Natural killer cell (primary cell): Measurements from ENCODE around the gene ERCC2. TPM values are rescaled to one million over a fixed set of nuclear protein-coding genes. Genes with fewer than 3 reads are reported as not detected.

Experiments
- ATAC-seq, 3 donors: fragments of 150-1000 bp in 2 of 3; fragments of 200-7000 bp in 1 of 3; cut with Tn5 transposase; 1 replicate in 1 of 3; 2 replicates in 2 of 3; pipeline ENCODE4 v1.10.0; 2021; ENCODE audit warnings: mild to moderate bottlenecking in 2 of 3, moderate library complexity in 2 of 3
- DNase-seq, 2 donors: peaks; one replicate each; pipeline versions ENCODE4 v3.0.0 to v3.0.0-alpha.2; 2013 to 2021; ENCODE audit warnings: mixed read lengths in 1 of 2
- H3K27ac ChIP-seq: one replicate; pipeline ENCODE4 v1.5.1; 2013; ENCODE audit warnings: mild to moderate bottlenecking, low read length
- H3K27me3 ChIP-seq: one replicate; pipeline ENCODE4 v1.6.1; 2013; ENCODE audit warnings: low read length; ENCODE audit not compliant: control insufficient read depth, insufficient read depth
- H3K36me3 ChIP-seq: one replicate; pipeline ENCODE4 v1.6.1; 2013; ENCODE audit warnings: low read length; ENCODE audit not compliant: control insufficient read depth, insufficient read depth
- H3K4me1 ChIP-seq: one replicate; pipeline ENCODE4 v1.6.1; 2013; ENCODE audit warnings: low read length; ENCODE audit not compliant: control insufficient read depth, insufficient read depth
- H3K4me3 ChIP-seq: one replicate; pipeline ENCODE4 v1.5.1; 2013; ENCODE audit warnings: low read length
- H3K9me3 ChIP-seq: one replicate; pipeline ENCODE4 v1.6.1; 2013; ENCODE audit warnings: low read length; ENCODE audit not compliant: control insufficient read depth, insufficient read depth
- H3K27ac Mint-ChIP-seq, 2 donors: one replicate each; pipeline ENCODE4 v1.8.0; 2022; ENCODE audit warnings: mild to moderate bottlenecking in 2 of 2, mixed read lengths in 2 of 2, moderate library complexity in 1 of 2
- H3K27me3 Mint-ChIP-seq, 2 donors: one replicate each; pipeline ENCODE4 v1.8.0; 2022; ENCODE audit warnings: low read depth in 2 of 2, mixed read lengths in 2 of 2
- H3K36me3 Mint-ChIP-seq: one replicate; pipeline ENCODE4 v1.8.0; 2022; ENCODE audit warnings: mixed read lengths
- H3K4me1 Mint-ChIP-seq, 2 donors: one replicate each; pipeline ENCODE4 v1.8.0; 2022; ENCODE audit warnings: mixed read lengths in 2 of 2
- H3K4me3 Mint-ChIP-seq: one replicate; pipeline ENCODE4 v1.8.0; 2022; ENCODE audit warnings: mild to moderate bottlenecking, moderate library complexity, mixed read lengths
- H3K9me3 Mint-ChIP-seq, 2 donors: one replicate each; pipeline ENCODE4 v1.8.0; 2022; ENCODE audit warnings: mixed read lengths in 2 of 2
- WGBS: methylation state at CpG from one replicate; pipeline ENCODE4 v1.1.7; 2013; ENCODE audit warnings: missing lambda C conversion rate; ENCODE audit not compliant: insufficient coverage; 5-methylcytosine and 5-hydroxymethylcytosine counted together
- intact Hi-C: fragments of 100-400 bp; cut with micrococcal nuclease; formaldehyde crosslinking; loops from one replicate; pipeline ENCODE4 v1.14.2; 2022
- total RNA-seq, 4 donors: library from RNA; stranded (reverse); fragments of 120-200 nt in 1 of 4; gene quantifications; one replicate each; pipeline versions ENCODE4 v1.2.3 to v1.2.4, GENCODE V29; 2013 to 2022
- TF ChIP-seq, protein P1 (sequence below): fragments of 200-600 bp; IDR thresholded peaks from one replicate; pipeline ENCODE4 v1.8.0; 2022; ENCODE audit warnings: antibody characterized with exemption

Gene ERCC2
- total RNA-seq, 3 donors from 2014 or later (not counting 1 experiment from before 2014, with no cell fraction given): 13.4 to 22.3 (median 14.9) TPM

DNA sequence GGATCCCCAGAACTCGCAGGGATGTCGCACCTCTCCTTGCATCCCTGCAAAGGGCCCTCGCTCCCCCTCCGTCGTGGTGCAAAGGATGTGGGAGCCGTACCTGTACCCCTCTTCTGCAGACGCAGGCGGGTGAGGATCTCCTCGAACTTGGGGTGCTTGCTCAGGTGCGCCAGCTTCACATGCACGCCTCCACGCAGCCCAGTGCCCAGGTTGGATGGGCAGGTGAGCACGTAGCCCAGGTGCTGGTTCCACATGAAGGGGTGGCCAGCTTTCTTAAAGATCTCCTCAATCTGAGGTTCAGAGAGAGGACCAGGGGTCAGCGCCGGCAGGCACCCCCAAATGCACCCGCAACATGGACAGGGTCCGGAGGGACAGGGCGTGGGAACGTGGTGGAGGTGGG, 63.0 kb downstream of the ERCC2 start:
- Mint-ChIP-seq H3K36me3 (no peaks in the 10 kb centered on the region), H3K27ac (no peak overlapping the region), H3K27me3 (no peaks in the 10 kb centered on the region), H3K9me3 (no peaks in the 10 kb centered on the region), H3K4me3 (no peak overlapping the region), H3K4me1 (peaks cover 9 to 16% of the 10 kb centered on the region in 2 donors)
- Histone ChIP-seq H3K4me1 (no peaks in the 10 kb centered on the region), H3K27ac (no peak overlapping the region), H3K27me3 (no peaks in the 10 kb centered on the region), H3K9me3 (no peaks in the 10 kb centered on the region), H3K4me3 (no peak overlapping the region), H3K36me3 (no peaks in the 10 kb centered on the region)
- DNase-seq (no peak), ATAC-seq (no peak)
- WGBS: 90% methylated on average over 19 of the region's 19 CpGs
- TF ChIP-seq, protein P1, sequence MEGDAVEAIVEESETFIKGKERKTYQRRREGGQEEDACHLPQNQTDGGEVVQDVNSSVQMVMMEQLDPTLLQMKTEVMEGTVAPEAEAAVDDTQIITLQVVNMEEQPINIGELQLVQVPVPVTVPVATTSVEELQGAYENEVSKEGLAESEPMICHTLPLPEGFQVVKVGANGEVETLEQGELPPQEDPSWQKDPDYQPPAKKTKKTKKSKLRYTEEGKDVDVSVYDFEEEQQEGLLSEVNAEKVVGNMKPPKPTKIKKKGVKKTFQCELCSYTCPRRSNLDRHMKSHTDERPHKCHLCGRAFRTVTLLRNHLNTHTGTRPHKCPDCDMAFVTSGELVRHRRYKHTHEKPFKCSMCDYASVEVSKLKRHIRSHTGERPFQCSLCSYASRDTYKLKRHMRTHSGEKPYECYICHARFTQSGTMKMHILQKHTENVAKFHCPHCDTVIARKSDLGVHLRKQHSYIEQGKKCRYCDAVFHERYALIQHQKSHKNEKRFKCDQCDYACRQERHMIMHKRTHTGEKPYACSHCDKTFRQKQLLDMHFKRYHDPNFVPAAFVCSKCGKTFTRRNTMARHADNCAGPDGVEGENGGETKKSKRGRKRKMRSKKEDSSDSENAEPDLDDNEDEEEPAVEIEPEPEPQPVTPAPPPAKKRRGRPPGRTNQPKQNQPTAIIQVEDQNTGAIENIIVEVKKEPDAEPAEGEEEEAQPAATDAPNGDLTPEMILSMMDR: no peak
- intact Hi-C loops: no loop called here

DNA sequence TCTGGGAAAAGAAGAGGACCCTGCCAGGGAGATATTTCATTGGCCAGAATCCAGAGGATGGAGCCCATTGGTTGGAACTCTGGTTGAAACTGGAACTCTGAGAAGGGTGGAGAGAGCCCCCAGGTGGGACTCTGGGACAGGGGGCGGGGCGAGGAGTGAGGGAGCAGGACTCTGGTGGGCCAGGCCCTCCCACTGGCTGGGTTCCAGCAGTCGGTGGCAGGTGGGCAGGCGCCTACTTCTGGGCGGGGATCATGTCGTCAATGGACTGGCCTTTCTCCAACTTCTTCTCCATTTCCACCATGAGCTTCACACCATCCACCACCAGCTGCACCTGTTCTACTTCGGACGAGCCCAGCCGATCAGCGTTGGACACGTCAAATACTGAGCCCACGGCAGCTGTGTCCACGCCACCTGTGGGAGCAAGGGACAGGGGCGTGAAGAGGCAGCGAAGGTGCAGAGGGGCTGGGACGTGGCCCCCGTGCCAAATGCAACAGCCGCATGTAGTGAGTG, 63.8 kb downstream of the ERCC2 start:
- Histone ChIP-seq H3K27ac (no peak overlapping the region), H3K27me3 (no peaks in the 10 kb centered on the region), H3K4me1 (no peaks in the 10 kb centered on the region), H3K9me3 (no peaks in the 10 kb centered on the region), H3K36me3 (no peaks in the 10 kb centered on the region), H3K4me3 (no peak overlapping the region)
- intact Hi-C loops: no loop called here
- ATAC-seq: no peak
- DNase-seq: no peak
- Mint-ChIP-seq H3K9me3 (no peaks in the 10 kb centered on the region), H3K27ac (no peak overlapping the region), H3K4me3 (no peak overlapping the region), H3K36me3 (no peaks in the 10 kb centered on the region), H3K27me3 (no peaks in the 10 kb centered on the region), H3K4me1 (peaks cover 9 to 11% of the 10 kb centered on the region in 2 donors)
- 82% methylated on average over 18 of the region's 18 CpGs for WGBS
- TF ChIP-seq, protein P1: no peak

DNA sequence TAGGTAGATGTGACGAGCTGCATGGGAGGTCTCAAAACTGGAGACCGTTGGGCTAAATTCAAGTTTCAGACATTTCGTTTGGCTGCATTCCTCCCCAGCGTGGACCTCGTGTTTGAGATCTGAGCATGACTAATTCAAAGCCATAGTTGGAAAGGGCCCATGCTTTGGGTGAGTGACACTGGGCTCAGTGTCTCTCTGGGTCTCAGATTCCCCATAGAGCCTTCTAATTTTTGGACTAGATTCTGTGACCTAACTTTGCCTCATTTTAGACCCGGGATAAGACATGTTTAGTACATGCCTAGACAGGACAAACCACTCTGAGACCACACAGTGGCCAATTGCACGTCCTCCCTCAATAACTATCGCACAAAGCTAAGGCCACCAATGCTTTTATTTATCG, 64.3 kb downstream of the ERCC2 start:
- TF ChIP-seq, protein P1: no peak
- Histone ChIP-seq H3K9me3 (no peaks in the 10 kb centered on the region), H3K36me3 (no peaks in the 10 kb centered on the region), H3K4me1 (no peaks in the 10 kb centered on the region), H3K4me3 (no peak overlapping the region), H3K27ac (no peak overlapping the region), H3K27me3 (no peaks in the 10 kb centered on the region)
- H3K36me3 Mint-ChIP-seq: no peaks in the 10 kb centered on the region
- 79% methylated on average over 9 of the region's 9 CpGs for WGBS
- DNase-seq (no peak), ATAC-seq (no peak)
- intact Hi-C loops: no loop called here
- H3K4me3 Mint-ChIP-seq: no peak overlapping the region
- H3K27ac Mint-ChIP-seq: no peak overlapping the region
- peaks cover 7 to 9% of the 10 kb centered on the region in 2 donors for H3K4me1 Mint-ChIP-seq
- no peaks in the 10 kb centered on the region for H3K9me3 Mint-ChIP-seq
- no peaks in the 10 kb centered on the region for H3K27me3 Mint-ChIP-seq

DNA sequence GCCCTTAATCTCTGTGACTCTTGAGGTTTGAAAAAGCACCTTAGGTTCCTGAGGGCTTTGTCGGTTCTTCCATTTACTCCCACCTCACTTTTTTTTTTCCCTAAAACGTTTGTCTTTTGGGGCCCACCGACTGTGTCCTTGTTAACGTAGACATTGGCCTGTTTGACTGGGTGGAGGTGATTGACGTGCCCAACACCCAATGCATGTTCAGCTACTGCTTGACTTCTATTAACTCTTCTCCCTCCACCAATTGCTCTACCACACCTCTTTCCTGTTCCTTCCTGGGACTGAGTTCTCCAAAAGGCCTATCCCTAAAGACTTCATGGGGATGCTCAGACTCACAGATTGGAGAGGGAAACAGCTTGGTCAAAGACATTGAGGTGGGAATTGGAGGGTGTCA, 65.0 kb downstream of the ERCC2 start:
- H3K27me3 ChIP-seq: no peaks in the 10 kb centered on the region
- DNase-seq (no peak), ATAC-seq (no peak)
- no peak overlapping the region for H3K4me3 ChIP-seq
- no peaks in the 10 kb centered on the region for H3K36me3 Mint-ChIP-seq
- no peak overlapping the region for H3K27ac Mint-ChIP-seq
- intact Hi-C loops: no loop called here
- TF ChIP-seq, protein P1: no peak
- H3K4me1 Mint-ChIP-seq: peaks cover 7 to 9% of the 10 kb centered on the region in 2 donors
- WGBS: 53% methylated on average over 4 of the region's 5 CpGs
- H3K9me3 ChIP-seq: no peaks in the 10 kb centered on the region
- H3K4me3 Mint-ChIP-seq: no peak overlapping the region
- no peaks in the 10 kb centered on the region for H3K36me3 ChIP-seq
- H3K27ac ChIP-seq: no peak overlapping the region
- no peaks in the 10 kb centered on the region for H3K4me1 ChIP-seq
- no peaks in the 10 kb centered on the region for H3K9me3 Mint-ChIP-seq
- H3K27me3 Mint-ChIP-seq: no peaks in the 10 kb centered on the region
